Endothelial cell of umbilical vein (primary cell): Measurements from ENCODE around the gene PDX1. TPM values are rescaled to one million over a fixed set of nuclear protein-coding genes. Genes with fewer than 3 reads are reported as not detected.
A peak's percentile ranks its signal among the peaks of the same experiment; 100 is the strongest.

Source experiments
- BruUV-seq: library from RNA; stranded (reverse); fragments of 400-500 nt; replicated peaks from 2 replicates; lab custom pipeline; 2021; lab: Mats Ljungman, UMichigan
- CTCF ChIA-PET: fragments of 300-600, 350-600 bp; sonication (Branson Sonifier 250); formaldehyde crosslinking; loops from one replicate; lab custom pipeline; 2021; ENCODE audit warnings: antibody characterized with exemption, inconsistent platforms; lab: Charles Lee
- POLR2A ChIA-PET: fragments of 300-600, 350-600 bp; sonication (Branson Sonifier 250); formaldehyde crosslinking; loops from one replicate; lab custom pipeline; 2021; ENCODE audit warnings: antibody characterized with exemption, inconsistent platforms; lab: Charles Lee
- DNase-seq: peaks from one replicate; pipeline ENCODE4 v3.0.0-alpha.2; 2011; ENCODE audit warnings: low read depth, low spot score
- FAIRE-seq: peaks from 2 replicates; lab custom pipeline; 2011; peaks lifted over from hg19 to GRCh38; lab: Jason Lieb, UNC
- H2AFZ ChIP-seq: 2 replicates; pipeline ENCODE4 v1.6.0; 2012; ENCODE audit warnings: low read depth, low read length, control low read depth, inconsistent platforms
- H3K27ac ChIP-seq: 2 replicates; pipeline ENCODE4 v1.5.1; 2011; ENCODE audit warnings: low read depth, mild to moderate bottlenecking, control low read depth, low read length, moderate library complexity; ENCODE audit not compliant: insufficient read depth
- H3K27me3 ChIP-seq, 2 experiments: 2 replicates each; pipeline versions ENCODE4 v1.6.0 to v1.6.1; 2011; ENCODE audit warnings: low read length in 2 of 2, mixed read lengths in 1 of 2; ENCODE audit not compliant: control insufficient read depth in 2 of 2, insufficient read depth in 2 of 2
- H3K36me3 ChIP-seq, 2 experiments: 2 replicates in 1 of 2; 3 replicates in 1 of 2; pipeline ENCODE4 v1.5.1; 2011; ENCODE audit warnings: low read length in 2 of 2, mild to moderate bottlenecking in 1 of 2, moderate library complexity in 1 of 2; ENCODE audit not compliant: control insufficient read depth in 2 of 2, insufficient read depth in 2 of 2; ENCODE audit errors: extremely low read depth in 1 of 2
- H3K4me1 ChIP-seq: 3 replicates; pipeline ENCODE4 v1.5.1; 2011; ENCODE audit warnings: mild to moderate bottlenecking, low read length; ENCODE audit not compliant: control insufficient read depth, insufficient read depth; ENCODE audit errors: extremely low read depth
- H3K4me2 ChIP-seq: 2 replicates; pipeline ENCODE4 v1.6.1; 2011; ENCODE audit warnings: low read length, control low read depth, mixed read lengths; ENCODE audit not compliant: insufficient read depth
- H3K4me3 ChIP-seq, 3 experiments: fragments of 200-600 bp in 1 of 3; sonication (generic), shearing (Covaris generic) in 1 of 3; replicated peaks in 1 of 3; 2 replicates each; pipeline ENCODE4 v1.5.1; 2011 to 2016; ENCODE audit warnings: control low read depth in 3 of 3, low read length in 3 of 3, mild to moderate bottlenecking in 2 of 3, inconsistent platforms in 1 of 3, low read depth in 1 of 3, moderate library complexity in 1 of 3; ENCODE audit not compliant: insufficient read depth in 1 of 3
- H3K79me2 ChIP-seq: 2 replicates; pipeline ENCODE4 v1.6.0; 2012; ENCODE audit warnings: low read length, inconsistent platforms; ENCODE audit not compliant: control insufficient read depth, insufficient read depth
- H3K9ac ChIP-seq: replicated peaks from 2 replicates; pipeline ENCODE3; 2011; ENCODE audit warnings: low read length, control low read depth; ENCODE audit not compliant: insufficient read depth; ENCODE audit errors: extremely low read depth
- H3K9me1 ChIP-seq: replicated peaks from 3 replicates; pipeline ENCODE4 v1.6.0; 2011; ENCODE audit warnings: mild to moderate bottlenecking, low read length; ENCODE audit not compliant: control insufficient read depth, insufficient read depth; ENCODE audit errors: extremely low read depth
- H3K9me3 ChIP-seq: replicated peaks from 2 replicates; pipeline ENCODE4 v1.5.1; 2012; ENCODE audit warnings: low read length, inconsistent platforms; ENCODE audit not compliant: control insufficient read depth, insufficient read depth
- H4K20me1 ChIP-seq: replicated peaks from 2 replicates; pipeline ENCODE3; 2011; ENCODE audit warnings: mild to moderate bottlenecking, low read length; ENCODE audit not compliant: control insufficient read depth, insufficient read depth; ENCODE audit errors: extremely low read depth
- GATA2 ChIP-seq: IDR thresholded peaks from 2 replicates; pipeline ENCODE4 v1.7.0; 2011; ENCODE audit warnings: low read depth, mild to moderate bottlenecking, moderate library complexity, mixed read lengths, low read length; ENCODE audit not compliant: insufficient read length, insufficient read depth
- MAX ChIP-seq: IDR thresholded peaks from 2 replicates; pipeline ENCODE4 v1.6.1; 2011; ENCODE audit not compliant: insufficient read depth, insufficient read length
- POLR2A ChIP-seq: IDR thresholded peaks from 2 replicates; pipeline ENCODE4 v1.6.1; 2012; ENCODE audit warnings: low read depth, mild to moderate bottlenecking, control low read depth, low read length
- dilution Hi-C: fragments of 300-500 bp; cut with MboI; formaldehyde crosslinking; loops from one replicate; pipeline ENCODE4 v1.15.0; 2019; ENCODE audit warnings: low sequenced_read_pairs; ENCODE audit not compliant: extremely low pct_ligation_motif_present
- intact Hi-C: fragments of 100-400 bp; cut with micrococcal nuclease; formaldehyde crosslinking; loops from one replicate; pipeline ENCODE4 v1.10.0; 2022
- polyA plus RNA-seq, 4 experiments: library from polyadenylated mRNA; depleted of rRNA in 3 of 4; stranded (reverse) in 3 of 4; unstranded in 1 of 4; fragments of >200 nt; gene quantifications; 2 replicates each; pipeline versions ENCODE4 v1.2.1 to v1.2.3, GENCODE V29; 2011 to 2012; ENCODE audit warnings: missing spikeins in 1 of 4
- total RNA-seq: library from RNA; stranded (reverse); gene quantifications from 2 replicates; pipeline ENCODE4 v1.2.3, GENCODE V29; 2021

PDX1 gene
- total and polyA plus RNA-seq, 2 donors (not counting 3 experiments of a cell fraction or from before 2014, with no cell fraction given), result not detected

GRCh38 chr13:27918918-27919658, 712 bp upstream of the PDX1 start:
- Histone ChIP-seq H3K4me3 (no peak overlapping the region), H3K9ac (no peak overlapping the region), H3K27ac (no peak overlapping the region), H3K9me1 (no peaks in the 10 kb centered on the region), H4K20me1 (no peaks in the 10 kb centered on the region), H3K4me1 (peaks cover 7% of the 10 kb centered on the region), H3K79me2 (no peaks in the 10 kb centered on the region), H3K4me2 (no peak overlapping the region), H2AFZ (no peak overlapping the region), H3K9me3 (no peaks in the 10 kb centered on the region), H3K27me3 (peaks cover 76 to 89% of the 10 kb centered on the region in 2 experiments), H3K36me3 (no peaks in the 10 kb centered on the region)
- intact Hi-C loops, result no loop called here
- ChIA-PET POLR2A (no interaction called here), CTCF (interaction anchor here (0.8 to 2.9 kb wide), 3 partner anchors 35 to 93 kb away, joined by 3 to 16 read pairs (median 3); no protein-coding TSS in a partner anchor)
- dilution Hi-C loops, result no loop called here
- no TSS peak for BruUV-seq
- TF ChIP-seq GATA2, result no peak
- FAIRE-seq, result no peak
- no peak for DNase-seq

- no peak overlapping the region for H3K27ac ChIP-seq
- TF ChIP-seq MAX (peak; percentile 27), POLR2A (no peak)
- FAIRE-seq, result no peak
- H3K9ac ChIP-seq, result no peak overlapping the region
- no peaks in the 10 kb centered on the region for H3K36me3 ChIP-seq
- no peaks in the 10 kb centered on the region for H4K20me1 ChIP-seq
- no peaks in the 10 kb centered on the region for H3K9me3 ChIP-seq
- H3K4me1 ChIP-seq, result peaks cover 7% of the 10 kb centered on the region
- intact Hi-C loops (no loop called here), dilution Hi-C loops (no loop called here)
- peak overlapping the region; percentile 7 for H3K4me2 ChIP-seq
- no peak overlapping the region for H3K4me3 ChIP-seq
- no TSS peak for BruUV-seq
- CTCF ChIA-PET, result interaction anchor here (0.8 to 2.9 kb wide), 3 partner anchors 34 to 93 kb away, joined by 3 to 16 read pairs (median 3); no protein-coding TSS in a partner anchor
- DNase-seq, result no peak
- no peaks in the 10 kb centered on the region for H3K9me1 ChIP-seq
- H2AFZ ChIP-seq, result no peak overlapping the region
- H3K27me3 ChIP-seq, result peaks cover 79 to 94% of the 10 kb centered on the region in 2 experiments
- no peaks in the 10 kb centered on the region for H3K79me2 ChIP-seq
- POLR2A ChIA-PET, result no interaction called here
These were observed 204 bp upstream of the PDX1 start for GRCh38 chr13:27919659-27919933.
